ACHN (cell line): ENCODE data around the gene KLK2.

Experiments used
- DNase-seq: peaks from one replicate; pipeline ENCODE4 v3.0.0-alpha.2; 2015
- in situ Hi-C: cut with HindIII; loops from 2 replicates; pipeline ENCODE4 v1.10.0; 2017; ENCODE audit warnings: low sequenced_read_pairs, low pct_ligation_motif_present, low pct_unique_long_range_greater_than_20kb

The KLK2 gene

GRCh38 chr19:50873056-50873455, at the start of gene KLK2:
KLK2 (plus strand) TSS chr19:50873439; CDS start chr19:50873474, 35 bp downstream.
- in situ Hi-C loops = no loop called here

GRCh38 chr19:50826492-50827240, 46.6 kb upstream of the KLK2 start:
- no peak for DNase-seq
- in situ Hi-C loops = no loop called here

More at GRCh38 chr19:50873056-50873455, at the start of gene KLK2:
- DNase-seq = no peak

DNA sequence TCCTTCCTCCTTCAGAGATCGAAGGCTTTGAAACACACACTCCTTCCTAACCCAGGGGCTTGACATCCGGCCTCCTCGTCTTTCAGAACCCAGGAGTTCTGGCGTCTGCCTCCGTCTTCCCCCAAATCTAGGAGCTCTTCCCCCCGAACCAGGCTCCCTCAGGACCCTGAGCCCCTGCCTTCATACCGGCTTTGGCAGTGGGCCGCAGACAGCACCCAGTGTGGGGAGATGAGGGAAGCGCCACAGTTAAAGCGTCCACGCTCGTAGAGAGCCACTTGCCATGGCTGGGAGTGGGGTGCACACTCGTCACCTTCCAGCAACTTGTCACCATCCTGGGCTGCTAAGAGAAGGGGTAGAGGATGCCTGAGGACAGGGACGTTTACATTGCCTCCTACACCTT, 45.8 kb upstream of the KLK2 start:
- in situ Hi-C loops = no loop called here
- DNase-seq = no peak

DNA sequence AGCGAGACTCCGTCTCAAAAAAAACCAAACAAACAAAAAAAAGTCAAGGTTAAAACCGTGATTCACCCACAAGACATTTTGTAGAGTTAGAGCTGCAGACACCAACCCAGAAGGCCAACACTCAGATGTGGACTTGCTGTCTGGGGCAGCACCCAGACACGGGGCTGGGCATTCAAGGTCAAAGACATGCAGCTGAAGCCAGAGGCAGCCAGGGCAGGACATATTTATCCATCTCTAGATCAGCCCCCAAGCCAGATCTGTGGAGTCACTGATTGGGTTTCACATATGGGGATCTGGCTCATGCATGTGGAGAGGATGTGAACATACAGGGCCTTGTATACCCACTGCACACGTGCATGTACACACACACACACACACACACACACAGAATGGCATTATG, 43.4 kb upstream of the KLK2 start:
- no peak for DNase-seq
- in situ Hi-C loops = no loop called here

DNA sequence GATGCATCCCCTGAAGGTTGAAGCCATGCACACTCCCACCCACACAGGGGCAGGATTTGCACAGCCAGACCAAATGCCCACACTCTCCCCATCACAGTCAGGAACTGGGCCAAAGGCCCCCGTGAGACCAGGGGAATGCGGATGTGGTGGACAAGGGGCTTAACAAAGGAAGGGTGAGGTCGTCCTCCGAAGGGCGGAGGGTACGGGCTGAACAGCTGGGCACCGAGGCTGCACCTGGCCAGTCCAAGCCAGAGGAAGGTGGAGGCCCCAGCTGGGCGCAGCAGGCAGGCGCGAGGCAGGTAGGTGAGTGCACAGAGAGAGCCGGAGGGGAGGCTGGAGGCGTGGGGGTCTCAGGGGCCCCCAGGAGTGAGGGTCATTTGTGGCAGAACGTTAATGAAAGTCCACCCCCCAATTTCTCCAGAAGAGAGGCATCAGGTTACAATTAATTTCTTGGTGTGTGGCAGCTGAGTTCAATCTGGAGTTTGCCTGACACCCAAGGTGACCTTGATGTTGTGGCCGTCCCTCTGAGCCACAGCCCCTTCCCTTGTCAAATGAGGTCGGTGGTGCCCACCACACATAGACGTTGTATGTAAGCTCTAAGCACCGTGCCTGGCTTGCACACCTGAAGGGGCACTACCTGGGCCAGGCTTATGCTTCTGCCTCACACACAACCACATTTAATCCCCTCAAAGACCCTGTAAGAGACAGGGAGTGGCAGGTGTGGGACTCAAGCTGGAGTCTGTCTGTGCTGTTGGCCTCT, 42.8 kb upstream of the KLK2 start:
- in situ Hi-C loops = no loop called here
- no peak for DNase-seq

DNA sequence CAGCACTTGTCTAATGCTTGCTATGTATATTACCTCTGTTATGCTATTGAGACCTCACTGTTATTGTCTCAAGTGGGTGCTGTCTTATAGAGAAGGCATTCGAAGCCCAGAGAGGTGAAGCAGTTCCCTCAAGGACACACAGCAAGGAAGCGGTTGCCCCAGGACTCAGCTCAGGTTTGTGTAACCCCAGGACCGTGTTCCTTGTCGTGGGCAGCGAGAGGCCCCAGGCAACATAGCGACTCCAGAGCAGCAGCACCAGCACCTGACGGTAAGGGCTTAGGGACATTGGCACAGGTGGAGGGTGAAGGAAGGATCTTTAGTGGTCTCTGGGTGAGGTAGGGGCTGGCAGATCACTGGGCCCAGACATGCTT, 42.2 kb upstream of the KLK2 start:
- DNase-seq = no peak
- in situ Hi-C loops = no loop called here

GRCh38 chr19:50832666-50833065, 40.6 kb upstream of the KLK2 start:
- in situ Hi-C loops = no loop called here
- no peak for DNase-seq

GRCh38 chr19:50833117-50833801, 40.0 kb upstream of the KLK2 start, which contains the start of gene KLK15:
KLK15 (minus strand) TSS chr19:50833574; CDS start chr19:50831492, 2,082 bp downstream.
- in situ Hi-C loops = no loop called here
- DNase-seq = no peak

GRCh38 chr19:50833802-50834167, 39.5 kb upstream of the KLK2 start:
- in situ Hi-C loops = no loop called here
- no peak for DNase-seq

DNA sequence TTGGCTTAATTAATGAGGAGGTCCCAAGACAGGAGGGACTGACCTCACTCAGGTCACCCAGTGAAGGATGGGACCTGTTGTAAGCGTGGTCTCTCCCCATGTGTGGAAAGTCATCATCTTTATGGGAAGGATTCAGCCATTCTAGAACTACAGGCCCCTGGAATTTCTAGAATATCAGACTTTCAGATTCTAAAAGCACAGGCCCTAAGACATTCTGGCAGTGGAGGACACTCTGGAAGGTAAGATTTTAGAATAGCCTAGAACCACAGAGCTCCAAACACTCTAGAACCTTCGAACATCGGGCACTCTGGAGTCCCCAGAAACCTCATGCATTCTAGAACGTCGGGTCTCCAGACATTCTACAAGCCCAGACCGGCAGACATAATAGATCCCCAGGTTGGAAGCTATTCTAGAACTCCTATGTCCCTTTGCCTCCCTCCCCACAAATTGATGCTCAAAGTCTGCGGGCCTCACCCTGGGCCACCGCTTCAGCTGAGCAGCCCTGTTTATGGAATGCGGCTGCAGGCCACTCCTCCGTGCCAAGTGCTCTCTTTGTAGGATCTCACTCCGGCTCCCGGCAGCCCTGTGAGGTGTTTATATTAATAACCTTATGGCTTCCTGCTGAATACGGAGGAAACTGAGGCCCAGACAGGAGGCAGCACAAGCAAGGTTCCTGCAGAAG, 38.0 kb upstream of the KLK2 start:
- peak; percentile 22 for DNase-seq
- in situ Hi-C loops = no loop called here

GRCh38 chr19:50835785-50836542, 37.3 kb upstream of the KLK2 start:
- in situ Hi-C loops = no loop called here
- DNase-seq = peak; percentile 76

GRCh38 chr19:50836543-50837195, 36.6 kb upstream of the KLK2 start:
- in situ Hi-C loops = no loop called here

DNA sequence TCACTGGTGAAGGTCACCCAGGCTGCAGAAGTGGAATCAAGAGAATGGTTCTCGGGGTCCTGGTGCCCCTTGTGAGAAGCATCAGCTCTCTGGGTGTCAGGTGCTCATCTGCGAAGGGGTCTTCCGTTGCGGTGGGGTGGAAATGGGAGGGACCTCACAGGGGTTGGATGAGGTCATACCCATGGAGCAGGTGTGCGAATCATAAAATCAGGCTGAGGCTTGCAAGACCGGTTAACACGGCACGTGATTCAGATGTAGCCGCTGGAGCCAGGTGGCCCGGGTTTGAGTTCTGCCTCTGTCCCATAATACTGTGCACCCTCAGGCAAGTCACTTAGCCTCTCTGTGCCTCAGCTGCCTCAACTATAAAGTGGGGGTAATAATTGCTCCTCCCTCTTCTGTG, 35.9 kb upstream of the KLK2 start:
- in situ Hi-C loops = no loop called here
- DNase-seq = no peak

More at GRCh38 chr19:50836543-50837195, 36.6 kb upstream of the KLK2 start:
- no peak for DNase-seq

GRCh38 chr19:50838239-50838638, 35.0 kb upstream of the KLK2 start:
- in situ Hi-C loops = no loop called here
- DNase-seq = peak; percentile 33

DNA sequence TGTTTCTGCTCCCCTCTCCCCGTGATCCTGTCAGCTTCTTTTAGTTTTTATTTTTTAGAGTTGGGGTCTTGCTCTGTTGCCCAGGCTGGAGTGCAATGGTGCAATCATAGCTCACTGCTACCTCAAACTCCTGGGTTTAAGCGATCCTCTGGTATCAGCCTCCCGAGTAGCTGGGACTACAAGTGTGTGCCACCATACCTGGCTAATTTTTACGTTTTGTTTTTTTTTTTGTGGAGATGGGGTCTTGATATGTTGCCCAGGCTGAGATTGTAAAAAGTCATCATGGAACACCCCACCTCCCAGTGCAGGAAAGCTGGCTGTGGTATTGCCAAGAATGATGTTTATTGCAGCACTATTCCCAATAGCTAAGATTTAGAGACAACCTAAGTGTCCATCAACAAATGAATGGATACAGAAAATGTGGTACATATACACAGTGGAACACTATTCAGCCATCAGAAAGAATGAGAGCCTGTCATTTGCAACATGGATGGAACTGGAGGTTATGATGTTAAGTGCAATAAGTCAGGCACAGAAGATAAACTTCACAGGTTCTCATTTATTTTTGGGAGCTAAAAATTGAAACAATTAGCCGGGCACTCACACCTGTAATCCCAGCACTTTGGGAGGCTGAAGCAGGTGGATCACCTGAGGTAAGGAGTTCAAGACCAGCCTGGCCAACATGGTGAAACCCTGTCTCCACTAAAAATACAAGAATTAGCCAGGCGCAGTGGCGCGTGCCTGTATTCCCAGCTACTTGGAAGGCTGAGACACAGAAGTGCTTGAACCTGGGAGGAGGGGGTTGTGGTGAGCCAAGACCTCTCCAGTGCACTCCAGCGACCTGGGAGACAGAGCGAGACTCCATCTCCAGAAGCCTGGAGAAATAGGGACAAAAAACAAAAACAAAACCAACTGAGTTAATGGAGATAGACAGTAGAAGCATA, 33.3 kb upstream of the KLK2 start:
- in situ Hi-C loops = no loop called here
- no peak for DNase-seq

DNA sequence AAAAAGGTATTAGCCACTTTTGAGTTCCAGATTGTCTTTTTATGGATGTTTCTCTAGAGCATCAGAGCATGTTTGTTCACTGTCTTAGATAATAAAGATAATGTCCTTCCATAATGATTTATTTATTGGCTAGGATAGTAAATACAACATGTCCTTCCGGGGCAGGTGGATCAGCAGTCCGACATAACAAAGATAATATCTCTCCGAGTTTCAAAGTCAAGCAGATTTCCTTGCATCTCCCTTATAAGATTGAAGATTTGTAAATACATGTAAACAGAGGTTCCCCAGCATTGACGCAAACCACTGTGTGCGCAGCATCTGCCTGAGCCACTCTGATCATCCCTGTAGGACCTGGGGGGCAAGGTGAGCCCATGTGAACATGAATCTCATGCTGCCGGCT, 31.1 kb upstream of the KLK2 start:
- in situ Hi-C loops = no loop called here
- DNase-seq = no peak

DNA sequence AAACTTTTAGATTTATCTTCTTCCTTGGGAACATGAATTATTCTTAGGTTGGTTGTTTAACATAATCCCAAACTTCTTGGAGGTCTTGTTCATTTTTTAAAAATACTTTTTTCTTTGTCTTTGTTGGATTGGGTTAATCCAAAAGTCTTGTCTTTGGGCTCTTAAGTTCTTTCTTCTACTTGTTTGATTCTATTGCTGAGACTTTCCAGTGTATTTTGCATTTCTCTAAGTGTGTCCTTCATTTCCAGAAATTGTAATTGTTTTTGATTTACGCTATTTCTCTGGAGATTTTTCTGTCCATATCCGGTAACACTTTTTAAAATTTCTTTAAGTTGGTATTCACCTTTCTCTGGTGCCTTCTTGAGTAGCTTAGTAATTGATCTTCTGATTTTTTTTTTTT, 30.0 kb upstream of the KLK2 start:
- in situ Hi-C loops = no loop called here
- DNase-seq = no peak
